PC-9 (cell line): ENCODE measurements around the gene CFAP410. TPM values are rescaled to one million over a fixed set of nuclear protein-coding genes. Genes with fewer than 3 reads are reported as not detected.

ENCODE experiments used
- BruUV-seq: library from RNA; stranded (reverse); fragments of 400-500 nt; replicated peaks from 2 replicates; lab custom pipeline; 2021; lab: Mats Ljungman, UMichigan
- CTCF ChIA-PET: fragments of 300-600 bp; sonication (Branson Sonifier 250); formaldehyde crosslinking; loops from one replicate; lab custom pipeline; 2022; ENCODE audit warnings: antibody characterized with exemption; lab: Charles Lee
- POLR2A ChIA-PET: fragments of 300-600 bp; sonication (Branson Sonifier 250); formaldehyde crosslinking; loops from one replicate; lab custom pipeline; 2022; ENCODE audit warnings: antibody characterized with exemption; ENCODE audit not compliant: unreplicated experiment; lab: Charles Lee
- DNase-seq, 2 experiments: peaks; one replicate each; pipeline versions ENCODE4 v3.0.0 to v3.0.0-alpha.2; 2015 to 2022; ENCODE audit warnings: mixed read lengths in 1 of 2
- H2AFZ ChIP-seq: fragments of 200-600 bp; sonication (generic); 2 replicates; pipeline ENCODE4 v1.8.1; 2017; ENCODE audit warnings: antibody characterized with exemption
- H3F3A ChIP-seq: fragments of 200-600 bp; sonication (generic); 2 replicates; pipeline ENCODE4 v1.8.1; 2017; ENCODE audit warnings: antibody characterized with exemption, mild to moderate bottlenecking, low read depth; ENCODE audit not compliant: insufficient read depth
- H3K27ac ChIP-seq: fragments of 200-600 bp; sonication (generic); 2 replicates; pipeline ENCODE4 v1.6.1; 2016; ENCODE audit warnings: mixed run types
- H3K27me3 ChIP-seq: fragments of 200-600 bp; sonication (generic); 2 replicates; pipeline ENCODE4 v1.6.1; 2016; ENCODE audit warnings: low read depth, mixed run types; ENCODE audit not compliant: insufficient read depth
- H3K36me3 ChIP-seq: fragments of 200-600 bp; sonication (generic); 2 replicates; pipeline ENCODE4 v1.6.1; 2016; ENCODE audit warnings: low read depth, mixed run types
- H3K4me1 ChIP-seq: fragments of 200-600 bp; sonication (generic); replicated peaks from 2 replicates; pipeline ENCODE4 v1.6.1; 2016; ENCODE audit warnings: mixed run types; ENCODE audit not compliant: insufficient read depth
- H3K4me2 ChIP-seq: fragments of 200-600 bp; sonication (generic); 2 replicates; pipeline ENCODE4 v1.6.1; 2017; ENCODE audit warnings: mixed run types
- H3K4me3 ChIP-seq: fragments of 200-600 bp; sonication (generic); 2 replicates; pipeline ENCODE4 v1.6.1; 2016; ENCODE audit warnings: mixed run types
- H3K79me2 ChIP-seq: fragments of 200-600 bp; sonication (generic); 2 replicates; pipeline ENCODE4 v1.6.1; 2017; ENCODE audit warnings: low read depth, mixed run types
- H3K9me2 ChIP-seq: fragments of 200-600 bp; sonication (generic); 2 replicates; pipeline ENCODE4 v1.8.1; 2017; ENCODE audit warnings: mild to moderate bottlenecking; ENCODE audit not compliant: insufficient read depth
- H3K9me3 ChIP-seq: fragments of 200-600 bp; sonication (generic); 2 replicates; pipeline ENCODE4 v1.8.1; 2016; ENCODE audit warnings: low read depth; ENCODE audit not compliant: insufficient read depth
- H4K20me1 ChIP-seq: fragments of 200-600 bp; sonication (generic); 2 replicates; pipeline ENCODE4 v1.8.1; 2017; ENCODE audit not compliant: insufficient read depth
- CTCF ChIP-seq: fragments of 200-600 bp; sonication (generic); conservative IDR thresholded peaks from 2 replicates; pipeline ENCODE4 v1.6.1; 2017; ENCODE audit warnings: mixed run types, antibody characterized with exemption, mild to moderate bottlenecking, moderate library complexity
- EZH2 ChIP-seq: fragments of 200-600 bp; sonication (generic); IDR thresholded peaks from 2 replicates; pipeline ENCODE4 v1.8.0; 2017; ENCODE audit warnings: antibody characterized with exemption, low read depth
- intact Hi-C: fragments of 100-400 bp; cut with micrococcal nuclease; formaldehyde crosslinking; loops from one replicate; pipeline ENCODE4 v1.10.0; 2022; ENCODE audit not compliant: unreplicated experiment
- total RNA-seq: library from RNA; stranded (reverse); gene quantifications from 2 replicates; pipeline ENCODE4 v1.2.3, GENCODE V29; 2021

The CFAP410 gene
- total RNA-seq, 1 experiment from 2014 or later, result 12.5 TPM

DNA sequence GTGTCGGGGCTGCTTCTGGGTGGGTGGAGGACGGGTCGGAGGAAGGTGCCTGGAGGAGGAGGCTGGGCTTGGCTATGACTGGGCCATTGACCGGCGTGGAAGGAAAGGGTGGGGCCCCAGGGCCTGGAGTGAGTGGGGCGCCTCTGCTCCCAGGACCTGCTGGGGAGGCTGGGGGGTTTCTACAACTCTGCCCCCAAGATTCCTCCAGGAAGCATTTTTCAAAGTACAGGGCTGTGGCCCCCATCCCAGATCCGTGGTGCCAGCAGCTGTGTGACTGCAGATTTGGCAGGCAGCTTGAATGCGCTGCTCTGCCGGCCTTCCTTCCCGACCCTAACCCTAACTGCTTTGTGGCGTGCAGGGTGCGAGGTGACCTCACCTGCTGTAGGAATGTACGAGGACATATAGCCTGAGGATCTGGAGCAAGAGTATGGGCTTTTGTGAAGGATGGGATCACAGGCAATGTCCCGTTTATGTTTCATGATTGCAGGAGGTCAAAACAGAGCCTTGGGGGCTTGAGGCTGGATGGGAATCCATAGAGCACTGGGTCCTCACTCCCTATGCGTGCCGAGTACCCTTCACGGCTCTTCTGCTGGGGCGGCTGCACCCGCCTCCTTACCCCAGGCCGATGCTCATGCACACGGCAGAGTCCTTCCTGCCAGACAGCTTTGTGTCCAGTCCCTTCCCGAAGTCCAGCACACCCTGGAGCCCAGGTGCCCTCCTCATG lies 38.9 kb upstream of the CFAP410 start:
- intact Hi-C loops, result no loop called here
- BruUV-seq, result no TSS peak
- Histone ChIP-seq H3K9me2 (no peaks in the 10 kb centered on the region), H3K27me3 (peaks cover 88% of the 10 kb centered on the region), H3K9me3 (no peaks in the 10 kb centered on the region), H3K27ac (no peak overlapping the region), H3K79me2 (no peaks in the 10 kb centered on the region), H3K36me3 (no peaks in the 10 kb centered on the region), H3K4me3 (no peak overlapping the region), H3K4me1 (no peaks in the 10 kb centered on the region), H3F3A (no peaks in the 10 kb centered on the region), H2AFZ (no peak overlapping the region), H4K20me1 (no peaks in the 10 kb centered on the region), H3K4me2 (no peak overlapping the region)
- DNase-seq, result no peak
- no peak for TF ChIP-seq EZH2
- TF ChIP-seq CTCF, result no peak
- POLR2A ChIA-PET, result no interaction called here
- CTCF ChIA-PET, result interaction anchor here (0.6 kb wide), 1 partner anchor 23 kb away, joined by 4 read pairs; no protein-coding TSS in a partner anchor

GRCh38 chr21:44377201-44377921 lies 38.2 kb upstream of the CFAP410 start:
- Histone ChIP-seq H3K4me3 (no peak overlapping the region), H3K79me2 (no peaks in the 10 kb centered on the region), H4K20me1 (no peaks in the 10 kb centered on the region), H3K9me3 (no peaks in the 10 kb centered on the region), H3F3A (no peaks in the 10 kb centered on the region), H3K9me2 (no peaks in the 10 kb centered on the region), H3K27ac (no peak overlapping the region), H3K4me1 (no peaks in the 10 kb centered on the region), H3K4me2 (no peak overlapping the region), H3K27me3 (peaks cover 90% of the 10 kb centered on the region), H3K36me3 (no peaks in the 10 kb centered on the region), H2AFZ (no peak overlapping the region)
- ChIA-PET POLR2A (no interaction called here), CTCF (no interaction called here)
- TF ChIP-seq EZH2, result no peak
- TF ChIP-seq CTCF, result 0 out of 2 replicates have a peak, but pooled peaks have one; percentile 15
- DNase-seq, result no peak
- intact Hi-C loops, result no loop called here
- BruUV-seq, result no TSS peak

DNA sequence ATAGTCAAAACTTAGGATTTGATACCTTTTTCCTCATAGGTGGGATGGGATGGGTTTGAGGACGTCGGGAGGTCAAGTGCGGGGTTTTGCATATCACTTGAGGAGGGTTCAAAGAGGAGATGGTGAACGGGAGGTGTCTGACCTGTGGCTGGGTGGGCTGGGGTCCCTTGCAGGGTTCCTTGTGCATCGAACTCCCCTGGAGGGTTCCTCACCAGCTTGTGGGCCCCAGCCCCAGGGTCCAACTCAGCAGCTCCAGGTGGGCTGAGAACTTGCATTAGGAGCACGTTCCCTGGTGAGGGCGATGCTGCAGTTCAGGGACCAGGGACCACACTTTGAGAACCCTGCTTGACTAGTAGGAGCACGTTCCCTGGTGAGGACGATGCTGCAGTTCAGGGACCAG lies 37.4 kb upstream of the CFAP410 start:
- H3K4me3 ChIP-seq, result no peak overlapping the region
- no peak overlapping the region for H2AFZ ChIP-seq
- H3K4me2 ChIP-seq, result no peak overlapping the region
- intact Hi-C loops, result no loop called here
- CTCF ChIA-PET, result no interaction called here
- no peaks in the 10 kb centered on the region for H3K79me2 ChIP-seq
- no peaks in the 10 kb centered on the region for H3K9me2 ChIP-seq
- POLR2A ChIA-PET, result no interaction called here
- no peaks in the 10 kb centered on the region for H3K36me3 ChIP-seq
- no peak overlapping the region for H3K27ac ChIP-seq
- H3K9me3 ChIP-seq, result no peaks in the 10 kb centered on the region
- no peaks in the 10 kb centered on the region for H4K20me1 ChIP-seq
- no peaks in the 10 kb centered on the region for H3F3A ChIP-seq
- DNase-seq, result no peak
- no TSS peak for BruUV-seq
- H3K27me3 ChIP-seq, result peaks cover 93% of the 10 kb centered on the region
- TF ChIP-seq EZH2 (no peak), CTCF (no peak)
- no peaks in the 10 kb centered on the region for H3K4me1 ChIP-seq
